ENCODE data around the gene CCNL1.

GRCh38 chr3:157166115-157166514 is 6.2 kb upstream of the CCNL1 start:
- TF ChIP-seq SMC3 (IDR thresholded peaks at IDR 0.05; ENCODE audit: low read depth, low read length) (no peak), CTCF (conservative IDR thresholded peaks at IDR 0.05; ENCODE audit: low read depth, low read length) (no peak)

Data from IMR-90 (cell line).